ENCODE data around the gene SEM1.
"Not testable (repeated sequence)": the region's sequence is repeated elsewhere in the genome, so short reads cannot be mapped to it uniquely, and the experiment has no call there.

- not testable (repeated sequence) for TF ChIP-seq POLR2A (IDR thresholded peaks at IDR 0.05; ENCODE audit: extremely low read depth, insufficient read length); CTCF (IDR thresholded peaks at IDR 0.05; ENCODE audit: low read depth, low read length)
These were observed 13.3 kb upstream of the SEM1 start for GRCh38 chr7:96722928-96723327.
